ENCODE results near the gene SNTG2. TPM values are rescaled to one million over a fixed set of nuclear protein-coding genes. Genes with fewer than 3 reads are reported as not detected.

Gene SNTG2
- total and polyA plus RNA-seq, 2 donors (not counting 3 experiments of a cell fraction or from before 2014, with no cell fraction given) = not detected

- intact Hi-C loops (cut with micrococcal nuclease) = no loop called here
- POLR2A ChIA-PET = no interaction called here
- Histone ChIP-seq H3K9ac (replicated peaks; ENCODE audit: extremely low read depth, insufficient read depth, low read length) (no peak overlapping the region), H4K20me1 (replicated peaks; ENCODE audit: control insufficient read depth, extremely low read depth, insufficient read depth, low read length) (no peaks in the 10 kb centered on the region), H3K36me3 (ENCODE audit: control insufficient read depth in 2 of 2, extremely low read depth in 1 of 2, insufficient read depth in 2 of 2, low read length in 2 of 2) (no peaks in the 10 kb centered on the region), H3K9me1 (replicated peaks; ENCODE audit: control insufficient read depth, extremely low read depth, insufficient read depth, low read length) (no peaks in the 10 kb centered on the region), H3K9me3 (replicated peaks; ENCODE audit: control insufficient read depth, insufficient read depth, low read length) (peaks cover 1% of the 10 kb centered on the region), H3K27ac (ENCODE audit: insufficient read depth, low read depth, low read length) (no peak overlapping the region), H3K27me3 (ENCODE audit: control insufficient read depth in 2 of 2, insufficient read depth in 2 of 2, low read length in 2 of 2) (no peaks in the 10 kb centered on the region), H2AFZ (ENCODE audit: low read depth, low read length) (no peak overlapping the region), H3K4me2 (ENCODE audit: insufficient read depth, low read length) (no peak overlapping the region), H3K4me3 (replicated peaks in 1 of 3; ENCODE audit: insufficient read depth in 1 of 3, low read depth in 1 of 3, low read length in 3 of 3) (no peak overlapping the region), H3K79me2 (ENCODE audit: control insufficient read depth, insufficient read depth, low read length) (no peaks in the 10 kb centered on the region), H3K4me1 (ENCODE audit: control insufficient read depth, extremely low read depth, insufficient read depth, low read length) (no peaks in the 10 kb centered on the region)
- no peak for TF ChIP-seq CTCF (IDR thresholded peaks at IDR 0.05; ENCODE audit: extremely low read depth in 1 of 2, insufficient read depth in 1 of 2, low read depth in 1 of 2, low read length in 2 of 2)
- no peak for TF ChIP-seq POLR2AphosphoS5 (IDR thresholded peaks at IDR 0.05; ENCODE audit: insufficient read depth, low read depth, low read length)
- no peak for TF ChIP-seq EZH2 (IDR thresholded peaks at IDR 0.05; ENCODE audit: borderline replicate concordance, low read depth, low read length, severe bottlenecking)
- TF ChIP-seq MYC (IDR thresholded peaks at IDR 0.05; ENCODE audit: low read depth, low read length) = no peak
- no peak for TF ChIP-seq GATA2 (IDR thresholded peaks at IDR 0.05; ENCODE audit: insufficient read depth, insufficient read length, low read depth, low read length)
- TF ChIP-seq MAX (IDR thresholded peaks at IDR 0.05; ENCODE audit: insufficient read depth, insufficient read length) = no peak
- TF ChIP-seq JUN (IDR thresholded peaks at IDR 0.05; ENCODE audit: borderline replicate concordance, insufficient read depth, insufficient read length, low read depth) = no peak
- FAIRE-seq (no peak), DNase-seq (ENCODE audit: low read depth, low spot score) (no peak)
- CTCF ChIA-PET = no interaction called here
- no TSS peak for BruUV-seq (replicated peaks)
- dilution Hi-C loops (cut with MboI; ENCODE audit: extremely low pct_ligation_motif_present, low sequenced_read_pairs) = no loop called here
Measured at GRCh38 chr2:1088192-1088860, 137.7 kb downstream of the SNTG2 start.
